ENCODE data around the gene OTULIN.

OTULIN gene

DNA sequence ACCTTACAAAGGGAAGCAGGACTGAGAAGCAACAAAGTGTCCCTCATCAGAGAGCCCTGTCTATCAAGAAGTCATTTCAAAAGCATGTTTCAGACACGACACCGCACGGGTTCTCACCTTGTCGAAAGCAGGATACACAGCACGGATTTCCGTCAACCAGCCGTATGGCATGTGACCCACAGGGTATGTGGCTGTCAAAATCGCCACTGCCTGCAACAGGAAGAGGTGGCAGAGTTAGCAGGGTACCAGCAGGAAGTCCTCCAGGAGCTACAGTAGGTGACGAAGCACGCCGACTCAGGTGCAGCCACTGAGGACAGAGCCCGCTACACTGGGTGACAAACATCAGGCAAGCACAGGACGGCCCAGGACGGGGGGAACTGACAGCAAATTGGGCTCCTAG is 81.2 kb downstream of the OTULIN start:
- ChIA-PET POLR2A (no interaction called here), CTCF (interaction anchor here (0.9 to 1.2 kb wide), 2 partner anchors 19 kb away, joined by 3 to 5 read pairs; no protein-coding TSS in a partner anchor)
- TF ChIP-seq ZNF776 (tag by site-specific recombination; IDR thresholded peaks at IDR 0.05; ENCODE audit: borderline replicate concordance) (no peak), ZNF785 (tag by site-specific recombination; IDR thresholded peaks at IDR 0.05) (no peak), ZNF544 (tag by site-specific recombination; IDR thresholded peaks at IDR 0.05) (no peak), ZNF560 (tag by site-specific recombination; IDR thresholded peaks at IDR 0.05; ENCODE audit: borderline replicate concordance) (no peak), ZNF843 (tag by site-specific recombination; IDR thresholded peaks at IDR 0.05) (no peak), SCRT1 (tag by site-specific recombination; IDR thresholded peaks at IDR 0.05; ENCODE audit: borderline replicate concordance) (no peak), ZNF19 (tag by site-specific recombination; IDR thresholded peaks at IDR 0.05; ENCODE audit: low read depth) (no peak), SP7 (tag by site-specific recombination; IDR thresholded peaks at IDR 0.05) (no peak), ZNF302 (tag by site-specific recombination; IDR thresholded peaks at IDR 0.05; ENCODE audit: low read depth) (no peak), ZNF350 (tag by site-specific recombination; IDR thresholded peaks at IDR 0.05) (no peak), HOXA7 (CRISPR knock-in tag; IDR thresholded peaks at IDR 0.05; ENCODE audit: borderline replicate concordance) (no peak), ZNF501 (tag by site-specific recombination; IDR thresholded peaks at IDR 0.05) (no peak), ZNF629 (tag by site-specific recombination; IDR thresholded peaks at IDR 0.05) (no peak), ZNF404 (tag by site-specific recombination; IDR thresholded peaks at IDR 0.05) (no peak), GLI2 (tag by site-specific recombination; IDR thresholded peaks at IDR 0.05; ENCODE audit: borderline replicate concordance, low read depth) (no peak), ZNF791 (tag by site-specific recombination; IDR thresholded peaks at IDR 0.05) (no peak), KLF10 (tag by site-specific recombination; IDR thresholded peaks at IDR 0.05) (no peak), SP3 (tag by site-specific recombination; IDR thresholded peaks at IDR 0.05) (no peak)
- TF ChIP-seq, protein P1, sequence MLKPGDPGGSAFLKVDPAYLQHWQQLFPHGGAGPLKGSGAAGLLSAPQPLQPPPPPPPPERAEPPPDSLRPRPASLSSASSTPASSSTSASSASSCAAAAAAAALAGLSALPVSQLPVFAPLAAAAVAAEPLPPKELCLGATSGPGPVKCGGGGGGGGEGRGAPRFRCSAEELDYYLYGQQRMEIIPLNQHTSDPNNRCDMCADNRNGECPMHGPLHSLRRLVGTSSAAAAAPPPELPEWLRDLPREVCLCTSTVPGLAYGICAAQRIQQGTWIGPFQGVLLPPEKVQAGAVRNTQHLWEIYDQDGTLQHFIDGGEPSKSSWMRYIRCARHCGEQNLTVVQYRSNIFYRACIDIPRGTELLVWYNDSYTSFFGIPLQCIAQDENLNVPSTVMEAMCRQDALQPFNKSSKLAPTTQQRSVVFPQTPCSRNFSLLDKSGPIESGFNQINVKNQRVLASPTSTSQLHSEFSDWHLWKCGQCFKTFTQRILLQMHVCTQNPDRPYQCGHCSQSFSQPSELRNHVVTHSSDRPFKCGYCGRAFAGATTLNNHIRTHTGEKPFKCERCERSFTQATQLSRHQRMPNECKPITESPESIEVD (tag by site-specific recombination; IDR thresholded peaks at IDR 0.05): no peak
- TF ChIP-seq, protein P2, sequence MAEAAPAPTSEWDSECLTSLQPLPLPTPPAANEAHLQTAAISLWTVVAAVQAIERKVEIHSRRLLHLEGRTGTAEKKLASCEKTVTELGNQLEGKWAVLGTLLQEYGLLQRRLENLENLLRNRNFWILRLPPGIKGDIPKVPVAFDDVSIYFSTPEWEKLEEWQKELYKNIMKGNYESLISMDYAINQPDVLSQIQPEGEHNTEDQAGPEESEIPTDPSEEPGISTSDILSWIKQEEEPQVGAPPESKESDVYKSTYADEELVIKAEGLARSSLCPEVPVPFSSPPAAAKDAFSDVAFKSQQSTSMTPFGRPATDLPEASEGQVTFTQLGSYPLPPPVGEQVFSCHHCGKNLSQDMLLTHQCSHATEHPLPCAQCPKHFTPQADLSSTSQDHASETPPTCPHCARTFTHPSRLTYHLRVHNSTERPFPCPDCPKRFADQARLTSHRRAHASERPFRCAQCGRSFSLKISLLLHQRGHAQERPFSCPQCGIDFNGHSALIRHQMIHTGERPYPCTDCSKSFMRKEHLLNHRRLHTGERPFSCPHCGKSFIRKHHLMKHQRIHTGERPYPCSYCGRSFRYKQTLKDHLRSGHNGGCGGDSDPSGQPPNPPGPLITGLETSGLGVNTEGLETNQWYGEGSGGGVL (tag by site-specific recombination; IDR thresholded peaks at IDR 0.05): no peak
- no peak overlapping the region for H3K27ac ChIP-seq (ENCODE audit: extremely low read depth, low read depth, low read length)
- peaks cover 0 to 32% of the 10 kb centered on the region in 2 experiments for H3K36me3 ChIP-seq (ENCODE audit: control insufficient read depth in 2 of 2, insufficient read depth in 1 of 2, low read length in 2 of 2)
- no peaks in the 10 kb centered on the region for H3K4me1 ChIP-seq (ENCODE audit: control insufficient read depth, insufficient read depth, low read length)
- no peaks in the 10 kb centered on the region for H3K9me3 ChIP-seq (ENCODE audit: control insufficient read depth, insufficient read depth, low read depth, low read length)
- H3K4me3 ChIP-seq (ENCODE audit: low read depth, low read length): no peak overlapping the region

DNA sequence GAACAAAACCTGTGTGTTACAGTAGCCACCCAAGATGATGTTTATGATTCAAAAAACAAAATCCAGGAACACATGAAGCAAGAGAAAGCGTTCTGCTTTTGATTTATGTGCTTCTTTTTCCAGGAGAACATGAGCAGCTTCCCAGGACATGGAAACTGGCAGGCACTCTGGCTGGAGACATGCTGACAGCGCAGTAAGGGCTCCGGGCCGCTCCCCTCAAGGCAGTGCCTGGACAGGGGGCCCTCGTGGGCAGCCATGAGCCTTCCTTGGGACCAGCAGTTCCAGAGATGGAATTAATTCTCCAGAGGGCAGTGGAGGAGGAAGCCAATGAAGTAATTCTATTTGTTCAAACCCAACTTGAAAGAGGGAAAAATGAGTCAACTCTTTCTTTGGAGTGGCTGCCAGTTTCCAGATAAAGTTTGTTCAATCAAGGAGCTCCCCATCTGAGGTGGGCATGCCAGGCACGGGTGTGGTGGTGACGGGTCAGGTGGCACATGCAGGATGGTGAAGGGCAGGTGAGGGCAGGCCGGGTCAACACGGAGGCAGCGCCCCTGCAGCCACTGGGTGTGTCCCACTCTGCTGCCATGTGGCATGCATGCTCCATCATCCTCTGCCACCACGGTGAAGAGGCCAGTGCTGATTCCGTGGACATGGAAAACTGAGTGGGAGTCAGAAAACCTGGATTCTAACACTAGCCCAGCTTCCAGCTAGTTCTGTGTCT is 83.8 kb downstream of the OTULIN start:
- Histone ChIP-seq H3K36me3 (ENCODE audit: control insufficient read depth in 2 of 2, insufficient read depth in 1 of 2, low read length in 2 of 2) (peaks cover 0 to 32% of the 10 kb centered on the region in 2 experiments; a peak in 2 of 3 replicates), H3K4me1 (ENCODE audit: control insufficient read depth, insufficient read depth, low read length) (no peaks in the 10 kb centered on the region), H3K9me3 (ENCODE audit: control insufficient read depth, insufficient read depth, low read depth, low read length) (no peaks in the 10 kb centered on the region), H3K4me3 (ENCODE audit: low read depth, low read length) (no peak overlapping the region), H3K27ac (ENCODE audit: extremely low read depth, low read depth, low read length) (no peak overlapping the region)
- POLR2A ChIA-PET: no interaction called here
- CTCF ChIA-PET: interaction anchor here (0.5 to 0.6 kb wide), 2 partner anchors 228 to 640 kb away, joined by 3 to 4 read pairs; no protein-coding TSS in a partner anchor
- no peak for TF ChIP-seq ZXDB (tag by site-specific recombination; IDR thresholded peaks at IDR 0.05)
- no peak for TF ChIP-seq ZSCAN30 (tag by site-specific recombination; IDR thresholded peaks at IDR 0.05)
- no peak for TF ChIP-seq ZNF777 (tag by site-specific recombination; IDR thresholded peaks at IDR 0.05; ENCODE audit: borderline replicate concordance)
- no peak for TF ChIP-seq ZNF626 (tag by site-specific recombination; IDR thresholded peaks at IDR 0.05)
- TF ChIP-seq, protein P3, sequence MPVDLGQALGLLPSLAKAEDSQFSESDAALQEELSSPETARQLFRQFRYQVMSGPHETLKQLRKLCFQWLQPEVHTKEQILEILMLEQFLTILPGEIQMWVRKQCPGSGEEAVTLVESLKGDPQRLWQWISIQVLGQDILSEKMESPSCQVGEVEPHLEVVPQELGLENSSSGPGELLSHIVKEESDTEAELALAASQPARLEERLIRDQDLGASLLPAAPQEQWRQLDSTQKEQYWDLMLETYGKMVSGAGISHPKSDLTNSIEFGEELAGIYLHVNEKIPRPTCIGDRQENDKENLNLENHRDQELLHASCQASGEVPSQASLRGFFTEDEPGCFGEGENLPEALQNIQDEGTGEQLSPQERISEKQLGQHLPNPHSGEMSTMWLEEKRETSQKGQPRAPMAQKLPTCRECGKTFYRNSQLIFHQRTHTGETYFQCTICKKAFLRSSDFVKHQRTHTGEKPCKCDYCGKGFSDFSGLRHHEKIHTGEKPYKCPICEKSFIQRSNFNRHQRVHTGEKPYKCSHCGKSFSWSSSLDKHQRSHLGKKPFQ (tag by site-specific recombination; IDR thresholded peaks at IDR 0.05): no peak
- no peak for TF ChIP-seq ZNF175 (tag by site-specific recombination; IDR thresholded peaks at IDR 0.05)
- TF ChIP-seq, protein P4, sequence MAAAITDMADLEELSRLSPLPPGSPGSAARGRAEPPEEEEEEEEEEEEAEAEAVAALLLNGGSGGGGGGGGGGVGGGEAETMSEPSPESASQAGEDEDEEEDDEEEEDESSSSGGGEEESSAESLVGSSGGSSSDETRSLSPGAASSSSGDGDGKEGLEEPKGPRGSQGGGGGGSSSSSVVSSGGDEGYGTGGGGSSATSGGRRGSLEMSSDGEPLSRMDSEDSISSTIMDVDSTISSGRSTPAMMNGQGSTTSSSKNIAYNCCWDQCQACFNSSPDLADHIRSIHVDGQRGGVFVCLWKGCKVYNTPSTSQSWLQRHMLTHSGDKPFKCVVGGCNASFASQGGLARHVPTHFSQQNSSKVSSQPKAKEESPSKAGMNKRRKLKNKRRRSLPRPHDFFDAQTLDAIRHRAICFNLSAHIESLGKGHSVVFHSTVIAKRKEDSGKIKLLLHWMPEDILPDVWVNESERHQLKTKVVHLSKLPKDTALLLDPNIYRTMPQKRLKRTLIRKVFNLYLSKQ (tag by site-specific recombination; IDR thresholded peaks at IDR 0.05; ENCODE audit: borderline replicate concordance): no peak
- TF ChIP-seq, protein P5, sequence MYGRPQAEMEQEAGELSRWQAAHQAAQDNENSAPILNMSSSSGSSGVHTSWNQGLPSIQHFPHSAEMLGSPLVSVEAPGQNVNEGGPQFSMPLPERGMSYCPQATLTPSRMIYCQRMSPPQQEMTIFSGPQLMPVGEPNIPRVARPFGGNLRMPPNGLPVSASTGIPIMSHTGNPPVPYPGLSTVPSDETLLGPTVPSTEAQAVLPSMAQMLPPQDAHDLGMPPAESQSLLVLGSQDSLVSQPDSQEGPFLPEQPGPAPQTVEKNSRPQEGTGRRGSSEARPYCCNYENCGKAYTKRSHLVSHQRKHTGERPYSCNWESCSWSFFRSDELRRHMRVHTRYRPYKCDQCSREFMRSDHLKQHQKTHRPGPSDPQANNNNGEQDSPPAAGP (tag by site-specific recombination; IDR thresholded peaks at IDR 0.05): no peak
- no peak for TF ChIP-seq ZFP37 (tag by site-specific recombination; IDR thresholded peaks at IDR 0.05)
